Thymus (tissue), 11 donors: ENCODE data around the gene PXDN. TPM values are rescaled to one million over a fixed set of nuclear protein-coding genes. Genes with fewer than 3 reads are reported as not detected.
"Not testable (repeated sequence)": the region's sequence is repeated elsewhere in the genome, so short reads cannot be mapped to it uniquely, and the experiment has no call there.

Experiments used
- DNase-seq, 9 donors: peaks; one replicate each; pipeline ENCODE4 v3.0.0-alpha.2; 2013; ENCODE audit warnings: low spot score in 9 of 9, low read depth in 6 of 9, missing footprints in 1 of 9
- H3K27ac ChIP-seq, 2 donors: one replicate each; pipeline ENCODE4 v1.5.1; 2013; ENCODE audit warnings: control low read depth in 1 of 2, low read depth in 1 of 2, low read length in 1 of 2, mild to moderate bottlenecking in 1 of 2, moderate library complexity in 1 of 2
- H3K27me3 ChIP-seq, 2 donors: one replicate each; pipeline ENCODE4 v1.5.1; 2013; ENCODE audit warnings: low read length in 1 of 2; ENCODE audit not compliant: control insufficient read depth in 2 of 2, insufficient read depth in 1 of 2
- H3K36me3 ChIP-seq, 2 donors: one replicate each; pipeline ENCODE4 v1.5.1; 2013; ENCODE audit warnings: low read length in 1 of 2, mild to moderate bottlenecking in 1 of 2, moderate library complexity in 1 of 2; ENCODE audit not compliant: control insufficient read depth in 2 of 2, insufficient read depth in 2 of 2
- H3K4me1 ChIP-seq, 2 donors: one replicate each; pipeline ENCODE4 v1.5.1; 2013; ENCODE audit warnings: low read length in 2 of 2; ENCODE audit not compliant: control insufficient read depth in 2 of 2, insufficient read depth in 2 of 2
- H3K4me3 ChIP-seq, 2 donors: one replicate each; pipeline ENCODE4 v1.5.1; 2013; ENCODE audit warnings: low read length in 2 of 2, control low read depth in 1 of 2, mild to moderate bottlenecking in 1 of 2
- H3K9me3 ChIP-seq, 2 donors: one replicate each; pipeline ENCODE4 v1.5.1; 2013; ENCODE audit warnings: low read length in 1 of 2, mild to moderate bottlenecking in 1 of 2; ENCODE audit not compliant: control insufficient read depth in 2 of 2, insufficient read depth in 1 of 2
- WGBS: extraction: QIAGEN DNeasy Blood & Tissue Kit; methylation state at CpG from one replicate; pipeline ENCODE4 v1.1.7; 2013; 5-methylcytosine and 5-hydroxymethylcytosine counted together
- polyA plus RNA-seq: library from polyadenylated mRNA; stranded (reverse); fragments of 200-250 nt; gene quantifications from one replicate; pipeline ENCODE4 v1.2.3, GENCODE V29; 2013
- total RNA-seq: library from RNA; stranded (reverse); fragments of 120-200 nt; gene quantifications from one replicate; pipeline ENCODE4 v1.2.4, GENCODE V29; 2013
- donor health status: healthy.

The PXDN gene
- total and polyA plus RNA-seq, 2 donors = 3.1 to 6.4 TPM

- no peaks in the 10 kb centered on the region for H3K36me3 ChIP-seq
- H3K4me1 ChIP-seq = no peaks in the 10 kb centered on the region
- no peaks in the 10 kb centered on the region for H3K9me3 ChIP-seq
- DNase-seq = no peak
- no peak overlapping the region for H3K27ac ChIP-seq
- H3K4me3 ChIP-seq = no peak overlapping the region
- H3K27me3 ChIP-seq = no peaks in the 10 kb centered on the region
- WGBS = 91% methylated on average over 21 of the region's 21 CpGs
Observed at GRCh38 chr2:1685957-1686783, 58.1 kb downstream of the PXDN start.

- H3K27ac ChIP-seq = no peak overlapping the region
- no peaks in the 10 kb centered on the region for H3K4me1 ChIP-seq
- H3K9me3 ChIP-seq = no peaks in the 10 kb centered on the region
- no peak overlapping the region for H3K4me3 ChIP-seq
- no peak for DNase-seq
- H3K36me3 ChIP-seq = no peaks in the 10 kb centered on the region
- H3K27me3 ChIP-seq = no peaks in the 10 kb centered on the region
- 95% methylated on average over 36 of the region's 36 CpGs for WGBS
Observed at GRCh38 chr2:1685078-1685956, 59.0 kb downstream of the PXDN start.

- Histone ChIP-seq H3K9me3 (no peaks in the 10 kb centered on the region), H3K4me3 (no peak overlapping the region), H3K27ac (no peak overlapping the region), H3K36me3 (no peaks in the 10 kb centered on the region), H3K27me3 (no peaks in the 10 kb centered on the region), H3K4me1 (no peaks in the 10 kb centered on the region)
- no peak for DNase-seq
- WGBS = 93% methylated on average over 1 of the region's 1 CpG
Observed at GRCh38 chr2:1683297-1683696, 61.0 kb downstream of the PXDN start.

GRCh38 chr2:1682181-1682440 lies 62.2 kb downstream of the PXDN start:
- no peak overlapping the region for H3K27ac ChIP-seq
- H3K36me3 ChIP-seq = no peaks in the 10 kb centered on the region
- no peaks in the 10 kb centered on the region for H3K9me3 ChIP-seq
- H3K4me3 ChIP-seq = no peak overlapping the region
- no peaks in the 10 kb centered on the region for H3K27me3 ChIP-seq
- H3K4me1 ChIP-seq = no peaks in the 10 kb centered on the region
- no peak for DNase-seq

GRCh38 chr2:1681323-1682180 lies 62.8 kb downstream of the PXDN start:
- Histone ChIP-seq H3K4me3 (no peak overlapping the region), H3K4me1 (no peaks in the 10 kb centered on the region), H3K36me3 (no peaks in the 10 kb centered on the region), H3K9me3 (no peaks in the 10 kb centered on the region), H3K27me3 (no peaks in the 10 kb centered on the region), H3K27ac (no peak overlapping the region)
- DNase-seq = no peak
- WGBS = 93% methylated on average over 20 of the region's 20 CpGs

GRCh38 chr2:1681017-1681318 lies 63.3 kb downstream of the PXDN start:
- no peaks in the 10 kb centered on the region for H3K36me3 ChIP-seq
- H3K4me1 ChIP-seq = no peaks in the 10 kb centered on the region
- WGBS = 32% methylated on average over 3 of the region's 3 CpGs
- no peaks in the 10 kb centered on the region for H3K27me3 ChIP-seq
- no peaks in the 10 kb centered on the region for H3K9me3 ChIP-seq
- no peak overlapping the region for H3K4me3 ChIP-seq
- no peak overlapping the region for H3K27ac ChIP-seq
- DNase-seq = no peak

- Histone ChIP-seq H3K27ac (no peak overlapping the region), H3K4me1 (no peaks in the 10 kb centered on the region), H3K4me3 (no peak overlapping the region), H3K27me3 (no peaks in the 10 kb centered on the region), H3K36me3 (no peaks in the 10 kb centered on the region), H3K9me3 (no peaks in the 10 kb centered on the region)
- WGBS = 86% methylated on average over 33 of the region's 33 CpGs
- no peak for DNase-seq
Observed at GRCh38 chr2:1680222-1681016, 63.9 kb downstream of the PXDN start.

- H3K4me3 ChIP-seq, H3K27ac ChIP-seq, H3K9me3 ChIP-seq, H3K27me3 ChIP-seq, DNase-seq, H3K36me3 ChIP-seq, H3K4me1 ChIP-seq: not testable (repeated sequence)
- 91% methylated on average over 11 of the region's 11 CpGs for WGBS
Observed at GRCh38 chr2:1679488-1680039, 64.8 kb downstream of the PXDN start.
